Ovary (tissue), 9 donors: ENCODE results near the gene DMKN. TPM values are rescaled to one million over a fixed set of nuclear protein-coding genes. Genes with fewer than 3 reads are reported as not detected.

ENCODE experiments used
- DNase-seq, 5 donors: peaks; one replicate each; pipeline ENCODE4 v3.0.0-alpha.2; 2019 to 2020
- H3K27ac ChIP-seq, 2 donors: fragments of 200-600 bp; one replicate each; pipeline versions ENCODE4 v1.5.1 to v1.8.0; 2019 to 2022
- H3K27me3 ChIP-seq: fragments of 200-600 bp; one replicate; pipeline ENCODE4 v1.8.0; 2022
- H3K36me3 ChIP-seq: fragments of 200-600 bp; sonication (generic); one replicate; pipeline ENCODE4 v1.5.1; 2019
- H3K4me1 ChIP-seq: one replicate; pipeline ENCODE4 v1.8.1; 2013; ENCODE audit warnings: mild to moderate bottlenecking, moderate library complexity; ENCODE audit not compliant: insufficient read depth
- H3K4me3 ChIP-seq: fragments of 200-600 bp; sonication (generic); one replicate; pipeline ENCODE4 v1.5.1; 2017
- H3K9me3 ChIP-seq, 2 donors: fragments of 200-600 bp in 1 of 2; sonication (generic) in 1 of 2; one replicate each; pipeline versions ENCODE4 v1.5.1 to v1.8.1; 2013 to 2019; ENCODE audit warnings: mild to moderate bottlenecking in 1 of 2, moderate library complexity in 1 of 2
- CTCF ChIP-seq, 3 donors: fragments of 450-650 bp in 2 of 3; fragments of 200-600 bp in 1 of 3; IDR thresholded peaks; one replicate each; pipeline versions ENCODE4 v1.5.1 to v1.8.0; 2016 to 2022; ENCODE audit warnings: antibody characterized with exemption in 3 of 3, mild to moderate bottlenecking in 1 of 3
- EP300 ChIP-seq: sonication (generic); formaldehyde crosslinking; IDR thresholded peaks from one replicate; pipeline ENCODE4 v1.6.1; 2017; ENCODE audit warnings: antibody characterized with exemption
- POLR2A ChIP-seq: fragments of 450-650 bp; IDR thresholded peaks from one replicate; pipeline ENCODE4 v1.6.1; 2017; ENCODE audit warnings: antibody characterized with exemption, mild to moderate bottlenecking, moderate library complexity
- WGBS, 3 donors: extraction: QIAGEN DNeasy Blood & Tissue Kit in 1 of 3; methylation state at CpG; one replicate each; pipeline versions ENCODE4 v1.1.5 to v1.1.7; 2013 to 2017; 5-methylcytosine and 5-hydroxymethylcytosine counted together
- intact Hi-C, 4 donors: fragments of 100-400 bp; cut with DNase I; formaldehyde crosslinking; loops; one replicate each; pipeline versions ENCODE4 v1.11.0 to v1.15.1; 2022 to 2023
- polyA plus RNA-seq, 2 donors: library from polyadenylated mRNA; stranded (reverse); fragments of 200-250 nt in 1 of 2; fragments of 350-450 nt in 1 of 2; fragmentation: Illumina TruSeq in 1 of 2; extraction: RNeasy Lipid Tissue Mini Kit (QIAGEN cat#74804) in 1 of 2; gene quantifications; one replicate each; pipeline ENCODE4 v1.2.3, GENCODE V29; 2013 to 2014
- total RNA-seq, 7 donors: library from RNA; depleted of rRNA in 2 of 7; stranded (reverse); fragments of >200 nt in 2 of 7; fragmentation: NEBNext Ultra II Directional in 3 of 7; extraction: Animal tissue kit (Norgen Biotek cat#: 25700) in 3 of 7; gene quantifications; one replicate each; pipeline versions ENCODE4 v1.1.0 to v1.2.4, GENCODE V29; 2016 to 2023
- donor health status: DM: no; HTN: no; CAD: no; lungs with moderate emphysema.
- donor health status: DM: no; HTN: no; CAD: no.
- donor health status: Bipolar disorder and iron deficiency.
- donor health status: DM: yes; HTN: yes; CAD: no.
- donor health status: DM: no; HTN: no; CAD: no.
- donor health status: DM: yes; HTN: yes; CAD: no.

DMKN gene
- total and polyA plus RNA-seq, 9 donors, result 58.3 to 177 (median 93.8) TPM

DNA sequence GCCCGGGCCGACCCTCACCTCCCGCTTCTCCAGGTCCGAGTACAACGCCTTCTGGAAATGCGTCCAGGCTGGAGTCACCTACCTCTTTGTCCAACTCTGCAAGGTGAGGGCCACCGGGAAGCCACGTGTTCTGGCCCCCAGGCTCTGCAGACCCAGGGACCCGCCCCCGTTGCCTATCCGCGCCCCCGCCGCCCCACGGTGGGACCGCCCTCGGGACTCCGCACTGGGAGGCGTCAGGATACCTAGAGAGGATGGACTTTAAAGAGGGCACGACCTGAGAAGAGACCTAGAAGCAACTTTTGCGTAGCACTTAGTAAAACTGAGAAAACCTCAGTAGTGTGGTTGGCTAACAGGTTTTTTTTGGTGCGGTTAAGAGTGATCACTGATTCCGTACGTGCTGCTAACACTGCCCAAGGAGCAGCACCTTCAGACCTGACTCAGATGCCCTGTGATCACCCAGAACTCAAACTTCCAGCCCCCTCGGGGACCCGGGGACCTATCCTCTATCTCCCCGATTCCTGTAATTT lies 32.5 kb upstream of the DMKN start:
- H3K27ac ChIP-seq, result peak overlapping the region; percentile 2 to 44
- no peak for TF ChIP-seq EP300
- TF ChIP-seq CTCF (IDR thresholded peaks at IDR 0.05), result no peak
- no peak for TF ChIP-seq POLR2A
- H3K27me3 ChIP-seq, result no peaks in the 10 kb centered on the region
- H3K36me3 ChIP-seq, result no peaks in the 10 kb centered on the region
- peaks cover 10% of the 10 kb centered on the region for H3K4me1 ChIP-seq
- no peaks in the 10 kb centered on the region for H3K9me3 ChIP-seq
- DNase-seq, result peak; percentile 26 to 61 (median 44)
- WGBS, 3 donors, result 2 to 3% (median 2%) methylated on average over 27 of the region's 27 CpGs
- intact Hi-C loops, result loop anchor here in 2 of 4 donors (5.0 to 10.0 kb wide), 2 partner anchors 69 to 171 kb away; partner anchors contain the start of genes KMT2B (in 2 of the 2) and HAUS5 (in 1 of the 2)
- peak overlapping the region; percentile 72 for H3K4me3 ChIP-seq

DNA sequence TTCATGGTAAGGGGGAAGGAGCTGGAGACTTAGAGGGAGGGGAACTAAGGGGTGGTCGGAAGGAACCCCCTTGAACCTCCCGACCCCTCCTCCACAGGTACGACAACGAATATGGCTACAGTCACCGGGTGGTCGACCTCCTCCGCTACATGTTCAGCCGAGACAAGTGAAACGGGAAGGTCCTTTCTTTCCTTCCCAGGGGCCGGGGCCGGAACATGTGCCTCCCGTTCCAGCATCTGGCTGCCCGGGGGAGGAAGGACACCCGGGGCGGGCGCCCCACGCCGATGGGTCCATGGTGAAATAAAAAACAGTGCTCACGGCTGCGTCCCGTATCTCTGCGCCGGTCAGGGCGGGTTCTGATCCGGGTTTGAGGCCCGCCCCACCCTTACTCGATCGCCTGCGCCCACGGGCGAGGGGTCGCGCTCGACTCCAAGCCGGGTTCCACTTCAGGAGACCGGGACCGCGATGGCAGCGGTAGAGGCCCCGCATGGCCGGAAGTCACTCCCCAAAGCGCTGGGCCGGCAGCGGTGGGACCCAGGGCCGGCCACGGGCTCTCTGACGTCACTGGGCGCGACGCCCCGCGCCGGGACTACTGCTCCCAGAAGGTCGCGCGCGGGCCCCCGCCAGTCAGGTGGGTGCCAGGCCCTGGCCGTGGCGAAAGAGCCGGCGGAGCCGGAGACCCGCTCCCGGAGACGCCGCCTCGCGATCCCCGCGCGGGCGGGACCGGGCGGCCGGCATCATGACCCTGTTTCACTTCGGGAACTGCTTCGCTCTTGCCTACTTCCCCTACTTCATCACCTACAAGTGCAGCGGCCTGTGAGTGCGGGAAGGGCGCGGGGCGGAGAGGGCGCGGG lies 31.8 kb upstream of the DMKN start, which contains the start of gene TMEM147:
TSS of gene TMEM147 (plus strand) at position 626 of the 854 bp plus-strand sequence. CDS start at position 740, 114 bp downstream.
- intact Hi-C loops, result loop anchor here in 2 of 4 donors (5.0 to 10.0 kb wide), 2 partner anchors 70 to 172 kb away; partner anchors contain the start of genes KMT2B (in 2 of the 2) and HAUS5 (in 1 of the 2)
- WGBS, 3 donors, result 0 to 1% (median 0%) methylated on average over 80 to 85 of the region's 85 CpGs
- H3K9me3 ChIP-seq, result no peaks in the 10 kb centered on the region
- H3K4me1 ChIP-seq, result peaks cover 10% of the 10 kb centered on the region
- H3K36me3 ChIP-seq, result no peaks in the 10 kb centered on the region
- DNase-seq, result peak; percentile 93 to 96 (median 95)
- peak within 1 kb of the TSS; percentile 44 to 53 for H3K27ac ChIP-seq
- no peak for TF ChIP-seq CTCF (IDR thresholded peaks at IDR 0.05)
- TF ChIP-seq POLR2A, result peak; percentile 58
- peak within 1 kb of the TSS; percentile 72 for H3K4me3 ChIP-seq
- no peaks in the 10 kb centered on the region for H3K27me3 ChIP-seq

GRCh38 chr19:35544110-35544802 lies 30.8 kb upstream of the DMKN start:
- no peak overlapping the region for H3K27ac ChIP-seq
- WGBS, 3 donors, result 60 to 68% (median 61%) methylated on average over 3 of the region's 3 CpGs

More at GRCh38 chr19:35544110-35544802, 30.8 kb upstream of the DMKN start:
- H3K4me3 ChIP-seq, result peak overlapping the region; percentile 72
- H3K36me3 ChIP-seq, result no peaks in the 10 kb centered on the region
- DNase-seq, result no peak
- peaks cover 15% of the 10 kb centered on the region for H3K4me1 ChIP-seq
- no peaks in the 10 kb centered on the region for H3K9me3 ChIP-seq
- no peaks in the 10 kb centered on the region for H3K27me3 ChIP-seq
- intact Hi-C loops, result loop anchor here in 1 of 4 donors (10.0 kb wide), 1 partner anchor 71 kb away; the partner anchor contains the start of gene HAUS5
- TF ChIP-seq POLR2A (no peak), CTCF (IDR thresholded peaks at IDR 0.05) (no peak), EP300 (no peak)
